Breast epithelium (tissue), 3 donors: ENCODE data around the gene PRG2.

Experiments used
- CTCF ChIP-seq, 3 donors: fragments of 450-650 bp; IDR thresholded peaks; one replicate each; pipeline ENCODE4 v1.5.1; 2016 to 2017; ENCODE audit warnings: antibody characterized with exemption in 3 of 3, mild to moderate bottlenecking in 3 of 3, moderate library complexity in 3 of 3
- POLR2AphosphoS5 ChIP-seq, 3 donors: sonication (generic); formaldehyde crosslinking; IDR thresholded peaks; one replicate each; pipeline ENCODE4 v1.6.1; 2017; ENCODE audit warnings: antibody characterized with exemption in 3 of 3

- TF ChIP-seq CTCF (IDR thresholded peaks at IDR 0.05): no peak
- no peak for TF ChIP-seq POLR2AphosphoS5 (IDR thresholded peaks at IDR 0.05)
Observed at GRCh38 chr11:57403802-57404147, 13.3 kb upstream of the PRG2 start.
